ENCODE data around the gene TMEM212.

GRCh38 chr3:171854649-171855305 is 11.6 kb downstream of the TMEM212 start:
- no peak for TF ChIP-seq CTCF (conservative IDR thresholded peaks at IDR 0.05)
- no peak for TF ChIP-seq ZFX (IDR thresholded peaks at IDR 0.05)

All from C4-2B (cell line).